ENCODE data around the gene DLG2.

Gene DLG2

DNA sequence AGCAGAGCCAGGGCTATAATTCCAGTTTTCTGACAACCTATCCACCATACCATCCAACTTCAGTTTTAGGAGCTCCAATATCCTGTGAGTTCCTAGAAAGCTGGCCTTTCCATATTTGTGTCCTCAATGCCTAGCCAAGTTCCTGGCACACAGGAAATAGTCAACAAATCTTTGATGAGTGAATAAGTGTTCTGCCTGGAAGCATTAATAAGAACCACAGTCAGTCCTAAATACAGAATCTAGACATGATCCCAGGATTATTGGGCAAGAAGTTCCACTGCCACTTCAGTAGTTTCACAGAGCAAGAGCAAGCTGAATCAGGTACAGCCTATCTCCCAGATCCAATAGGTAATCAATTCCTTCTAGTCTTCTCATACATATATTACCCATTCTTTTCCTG lies 942.0 kb downstream of the DLG2 start:
- H3K9me2 ChIP-seq (ENCODE audit: low read depth, low read length), result no peaks in the 10 kb centered on the region
- H3K36me3 ChIP-seq (ENCODE audit: insufficient read depth, low read length), result no peaks in the 10 kb centered on the region
- no peaks in the 10 kb centered on the region for H3K27me3 ChIP-seq (ENCODE audit: insufficient read depth, low read length)
- no peak overlapping the region for H3K27ac ChIP-seq (ENCODE audit: low read depth, low read length, poor library complexity, severe bottlenecking)
- no peaks in the 10 kb centered on the region for H4K20me1 ChIP-seq (ENCODE audit: insufficient read depth, low read length)
- H3K4me1 ChIP-seq (ENCODE audit: insufficient read depth, low read length, severe bottlenecking), result no peaks in the 10 kb centered on the region
- H3K79me2 ChIP-seq (ENCODE audit: insufficient read depth, low read length), result no peaks in the 10 kb centered on the region
- H3K4me2 ChIP-seq (ENCODE audit: low read length), result no peak overlapping the region
- no peaks in the 10 kb centered on the region for H3F3A ChIP-seq (ENCODE audit: insufficient read depth, low read length)
- H3K9ac ChIP-seq (ENCODE audit: low read length), result no peak overlapping the region
- TF ChIP-seq EZH2 (IDR thresholded peaks at IDR 0.05; ENCODE audit: borderline replicate concordance, low read length), result no peak
- no peak for TF ChIP-seq CTCF (IDR thresholded peaks at IDR 0.05; ENCODE audit: low read length)
- no peak overlapping the region for H2AFZ ChIP-seq (ENCODE audit: low read length)
- no peak overlapping the region for H3K4me3 ChIP-seq (ENCODE audit: low read depth, low read length, poor library complexity, severe bottlenecking)
- no peaks in the 10 kb centered on the region for H3K9me3 ChIP-seq (ENCODE audit: low read length)

DNA sequence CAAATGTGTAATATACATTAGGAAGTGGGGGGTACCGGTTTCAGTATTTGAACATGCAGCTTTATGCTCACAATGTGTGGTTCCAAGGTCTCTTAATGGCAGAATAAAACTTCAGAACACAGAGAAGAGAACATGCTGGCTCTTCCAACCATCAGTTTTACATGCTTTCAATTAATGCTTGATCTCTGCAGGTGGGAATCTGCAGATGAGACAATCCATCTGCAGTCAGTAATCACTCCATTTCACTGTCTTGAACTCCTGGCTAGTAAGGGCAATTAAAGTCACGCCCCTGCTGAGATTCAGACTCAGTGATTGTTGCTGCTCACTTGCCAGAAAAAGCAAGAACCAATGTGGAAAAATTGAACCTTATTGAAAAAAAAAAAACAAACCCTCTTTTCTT lies 945.7 kb downstream of the DLG2 start:
- no peaks in the 10 kb centered on the region for H3K9me2 ChIP-seq (ENCODE audit: low read depth, low read length)
- H3K9me3 ChIP-seq (ENCODE audit: low read length), result no peaks in the 10 kb centered on the region
- TF ChIP-seq EZH2 (IDR thresholded peaks at IDR 0.05; ENCODE audit: borderline replicate concordance, low read length) (no peak), CTCF (IDR thresholded peaks at IDR 0.05; ENCODE audit: low read length) (no peak)
- no peaks in the 10 kb centered on the region for H3K27me3 ChIP-seq (ENCODE audit: insufficient read depth, low read length)
- no peak overlapping the region for H3K9ac ChIP-seq (ENCODE audit: low read length)
- H4K20me1 ChIP-seq (ENCODE audit: insufficient read depth, low read length), result no peaks in the 10 kb centered on the region
- H3K4me2 ChIP-seq (ENCODE audit: low read length), result no peak overlapping the region
- no peaks in the 10 kb centered on the region for H3F3A ChIP-seq (ENCODE audit: insufficient read depth, low read length)
- no peaks in the 10 kb centered on the region for H3K36me3 ChIP-seq (ENCODE audit: insufficient read depth, low read length)
- no peak overlapping the region for H3K4me3 ChIP-seq (ENCODE audit: low read depth, low read length, poor library complexity, severe bottlenecking)
- no peaks in the 10 kb centered on the region for H3K4me1 ChIP-seq (ENCODE audit: insufficient read depth, low read length, severe bottlenecking)
- H3K79me2 ChIP-seq (ENCODE audit: insufficient read depth, low read length), result no peaks in the 10 kb centered on the region
- no peak overlapping the region for H2AFZ ChIP-seq (ENCODE audit: low read length)
- no peak overlapping the region for H3K27ac ChIP-seq (ENCODE audit: low read depth, low read length, poor library complexity, severe bottlenecking)

GRCh38 chr11:84675396-84676025 lies 951.6 kb downstream of the DLG2 start:
- Histone ChIP-seq H4K20me1 (ENCODE audit: insufficient read depth, low read length) (no peaks in the 10 kb centered on the region), H3K9me2 (ENCODE audit: low read depth, low read length) (no peaks in the 10 kb centered on the region), H3F3A (ENCODE audit: insufficient read depth, low read length) (no peaks in the 10 kb centered on the region), H3K4me1 (ENCODE audit: insufficient read depth, low read length, severe bottlenecking) (no peaks in the 10 kb centered on the region), H3K27ac (ENCODE audit: low read depth, low read length, poor library complexity, severe bottlenecking) (no peak overlapping the region), H3K79me2 (ENCODE audit: insufficient read depth, low read length) (no peaks in the 10 kb centered on the region), H3K4me3 (ENCODE audit: low read depth, low read length, poor library complexity, severe bottlenecking) (no peak overlapping the region), H3K36me3 (ENCODE audit: insufficient read depth, low read length) (no peaks in the 10 kb centered on the region), H3K9ac (ENCODE audit: low read length) (no peak overlapping the region), H2AFZ (ENCODE audit: low read length) (no peak overlapping the region), H3K27me3 (ENCODE audit: insufficient read depth, low read length) (no peaks in the 10 kb centered on the region), H3K4me2 (ENCODE audit: low read length) (no peak overlapping the region), H3K9me3 (ENCODE audit: low read length) (no peaks in the 10 kb centered on the region)
- TF ChIP-seq CTCF (IDR thresholded peaks at IDR 0.05; ENCODE audit: low read length) (no peak), EZH2 (IDR thresholded peaks at IDR 0.05; ENCODE audit: borderline replicate concordance, low read length) (no peak)

Data from OCI-LY1 (cell line).